Keratinocyte (primary cell): ENCODE measurements around the gene GRAMD1A. TPM values are rescaled to one million over a fixed set of nuclear protein-coding genes. Genes with fewer than 3 reads are reported as not detected.
A peak's percentile ranks its signal among the peaks of the same experiment; 100 is the strongest.

ENCODE experiments used
- DNase-seq: peaks from one replicate; pipeline ENCODE4 v3.0.0-alpha.2; 2011; ENCODE audit warnings: low read depth, missing footprints, low spot score
- FAIRE-seq: peaks from 2 replicates; lab custom pipeline; 2011; peaks lifted over from hg19 to GRCh38; lab: Jason Lieb, UNC
- H2AFZ ChIP-seq: 2 replicates; pipeline ENCODE4 v1.6.0; 2012; ENCODE audit warnings: low read length, control low read depth, inconsistent platforms; ENCODE audit not compliant: control insufficient read depth
- H3K27ac ChIP-seq: 2 replicates; pipeline ENCODE4 v1.5.1; 2011; ENCODE audit warnings: low read length; ENCODE audit not compliant: control insufficient read depth, insufficient read depth
- H3K27me3 ChIP-seq: 3 replicates; pipeline ENCODE4 v1.6.0; 2011; ENCODE audit warnings: low read length; ENCODE audit not compliant: control insufficient read depth, insufficient read depth; ENCODE audit errors: extremely low read depth
- H3K36me3 ChIP-seq, 2 experiments: 2 replicates in 1 of 2; 3 replicates in 1 of 2; pipeline ENCODE4 v1.5.1; 2011; ENCODE audit warnings: low read length in 2 of 2, mild to moderate bottlenecking in 1 of 2; ENCODE audit not compliant: control insufficient read depth in 2 of 2, insufficient read depth in 2 of 2; ENCODE audit errors: extremely low read depth in 1 of 2
- H3K4me1 ChIP-seq: 3 replicates; pipeline ENCODE4 v1.5.1; 2011; ENCODE audit warnings: low read length; ENCODE audit not compliant: control insufficient read depth, insufficient read depth; ENCODE audit errors: extremely low read depth
- H3K4me2 ChIP-seq: 3 replicates; pipeline ENCODE4 v1.6.0; 2011; ENCODE audit warnings: low read depth, low read length; ENCODE audit not compliant: control insufficient read depth, insufficient read depth; ENCODE audit errors: extremely low read depth
- H3K4me3 ChIP-seq, 3 experiments: fragments of 200-600 bp in 1 of 3; sonication (generic) in 1 of 3; 2 replicates in 2 of 3; 3 replicates in 1 of 3; pipeline ENCODE4 v1.5.1; 2011 to 2016; ENCODE audit warnings: low read length in 3 of 3, mild to moderate bottlenecking in 3 of 3, control low read depth in 2 of 3, inconsistent platforms in 1 of 3, low read depth in 1 of 3, mixed read lengths in 1 of 3, mixed run types in 1 of 3, moderate library complexity in 1 of 3; ENCODE audit not compliant: control insufficient read depth in 2 of 3, insufficient read depth in 2 of 3; ENCODE audit errors: extremely low read depth in 1 of 3
- H3K79me2 ChIP-seq: 2 replicates; pipeline ENCODE4 v1.6.0; 2012; ENCODE audit warnings: low read length; ENCODE audit not compliant: control insufficient read depth, insufficient read depth
- H3K9ac ChIP-seq: 3 replicates; pipeline ENCODE4 v1.6.0; 2011; ENCODE audit warnings: low read length; ENCODE audit not compliant: control insufficient read depth, insufficient read depth; ENCODE audit errors: extremely low read depth
- H3K9me1 ChIP-seq: 3 replicates; pipeline ENCODE4 v1.6.0; 2011; ENCODE audit warnings: low read length; ENCODE audit not compliant: control insufficient read depth, insufficient read depth; ENCODE audit errors: extremely low read depth
- H3K9me3 ChIP-seq: 2 replicates; pipeline ENCODE4 v1.5.1; 2012; ENCODE audit warnings: low read depth, low read length; ENCODE audit not compliant: control insufficient read depth
- H4K20me1 ChIP-seq: 3 replicates; pipeline ENCODE4 v1.6.0; 2011; ENCODE audit warnings: low read length; ENCODE audit not compliant: control insufficient read depth, insufficient read depth; ENCODE audit errors: extremely low read depth
- EZH2 ChIP-seq: IDR thresholded peaks from one replicate; pipeline ENCODE4 v1.6.1; 2012; ENCODE audit warnings: inconsistent platforms, mild to moderate bottlenecking, low read length, moderate library complexity
- dilution Hi-C: fragments of 300-500 bp; cut with MboI; formaldehyde crosslinking; loops from one replicate; pipeline ENCODE4 v1.7.0; 2020; ENCODE audit warnings: low sequenced_read_pairs; ENCODE audit not compliant: extremely low pct_ligation_motif_present
- polyA plus RNA-seq, 5 experiments: library from polyadenylated mRNA; depleted of rRNA in 3 of 5; stranded (reverse) in 3 of 5; stranded (forward) in 1 of 5; unstranded in 1 of 5; fragments of >200 nt; gene quantifications; 1 replicate in 1 of 5; 2 replicates in 3 of 5; 3 replicates in 1 of 5; pipeline versions ENCODE4 v1.2.1 to v1.2.3, GENCODE V29; 2011 to 2012; ENCODE audit warnings: missing spikeins in 2 of 5, low read depth in 1 of 5, low replicate concordance in 1 of 5
- TF ChIP-seq, protein P1 (sequence below), 3 experiments: IDR thresholded peaks in 1 of 3; conservative IDR thresholded peaks in 1 of 3; optimal IDR thresholded peaks in 1 of 3; 2 replicates in 2 of 3; 3 replicates in 1 of 3; pipeline versions ENCODE3 to v1.5.1; 2011; ENCODE audit warnings: low read length in 3 of 3, mild to moderate bottlenecking in 3 of 3, moderate library complexity in 2 of 3, control low read depth in 1 of 3, inconsistent platforms in 1 of 3; ENCODE audit not compliant: insufficient read depth in 2 of 3; ENCODE audit errors: extremely low read depth in 1 of 3

Gene GRAMD1A
- polyA plus RNA-seq, 1 donor (not counting 4 experiments of a cell fraction or from before 2014, with no cell fraction given), result 24.6 TPM

DNA sequence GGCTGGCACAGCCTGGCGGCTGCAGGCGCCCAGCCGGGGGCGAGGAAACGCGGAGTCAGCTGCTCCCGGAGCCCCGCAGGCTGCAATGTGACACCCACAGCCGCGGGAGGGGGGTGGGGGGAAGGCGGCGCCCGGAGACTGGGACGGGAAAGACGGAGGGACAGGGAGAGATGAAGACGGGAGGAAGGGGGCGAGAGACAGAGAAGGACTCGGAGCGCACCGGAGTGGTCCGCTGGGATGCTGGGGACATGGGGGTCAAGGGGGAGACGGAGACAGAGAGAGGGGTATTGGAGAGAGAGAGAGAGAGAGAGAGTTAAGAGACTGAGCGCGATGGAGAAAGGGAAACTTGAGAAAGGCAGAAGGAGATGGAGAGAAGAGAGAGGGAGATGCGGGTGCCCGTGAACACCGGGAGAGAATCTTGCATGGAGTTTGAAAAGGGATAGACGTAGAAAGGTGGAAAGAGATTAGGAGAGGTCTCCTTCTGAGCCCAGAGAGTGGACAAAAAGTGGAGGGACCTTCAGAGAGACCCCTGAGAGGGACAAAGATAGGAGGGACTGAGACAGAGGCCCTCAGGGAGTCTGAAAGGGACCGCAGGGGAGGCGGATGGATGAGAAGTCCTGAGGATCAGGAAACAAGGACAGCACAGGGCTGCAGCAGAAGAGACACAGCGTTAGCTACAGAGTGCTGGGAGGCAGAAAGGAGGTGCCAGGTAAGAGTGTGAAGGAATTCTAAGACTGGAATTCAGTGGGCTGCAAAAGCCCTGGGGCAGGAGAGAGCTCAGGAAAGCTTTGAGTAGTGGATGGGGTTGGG, 31.2 kb downstream of the GRAMD1A start:
- FAIRE-seq, result peak; percentile 29
- H3K9ac ChIP-seq, result no peak overlapping the region
- no peak overlapping the region for H3K27ac ChIP-seq

DNA sequence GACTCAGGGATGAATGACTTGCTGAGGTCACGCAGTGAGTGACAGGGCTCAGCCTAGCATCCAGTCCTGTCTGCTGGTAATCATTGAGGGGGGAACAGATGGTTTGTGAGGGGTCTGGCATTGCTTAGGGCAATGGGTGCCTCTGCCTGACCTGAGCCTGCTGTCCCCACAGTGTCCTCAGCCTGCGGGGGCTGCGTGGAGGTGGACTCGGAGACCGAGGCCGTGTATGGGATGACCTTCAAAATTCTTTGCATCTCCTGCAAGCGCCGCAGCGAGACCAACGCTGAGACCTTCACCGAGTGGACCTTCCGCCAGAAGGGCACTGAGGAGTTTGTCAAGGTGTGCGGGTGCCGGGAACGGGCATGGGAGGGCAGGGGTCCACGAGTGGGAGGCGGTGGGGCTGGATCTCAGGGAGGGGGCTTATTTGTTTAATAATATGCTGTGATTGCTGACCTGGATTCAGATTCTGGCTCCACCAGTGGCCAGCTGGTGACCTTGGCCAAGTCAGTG, 32.3 kb downstream of the GRAMD1A start:
- DNase-seq (no peak), FAIRE-seq (no peak)
- no peak overlapping the region for H3K9ac ChIP-seq
- no peak overlapping the region for H3K4me2 ChIP-seq
- peaks cover 0 to 1% of the 10 kb centered on the region in 2 experiments for H3K36me3 ChIP-seq
- H3K4me1 ChIP-seq, result peaks cover 3% of the 10 kb centered on the region
- no peak overlapping the region for H2AFZ ChIP-seq
- H3K9me1 ChIP-seq, result no peaks in the 10 kb centered on the region
- H3K27me3 ChIP-seq, result peaks cover 38% of the 10 kb centered on the region
- TF ChIP-seq EZH2, result no peak
- TF ChIP-seq, protein P1, sequence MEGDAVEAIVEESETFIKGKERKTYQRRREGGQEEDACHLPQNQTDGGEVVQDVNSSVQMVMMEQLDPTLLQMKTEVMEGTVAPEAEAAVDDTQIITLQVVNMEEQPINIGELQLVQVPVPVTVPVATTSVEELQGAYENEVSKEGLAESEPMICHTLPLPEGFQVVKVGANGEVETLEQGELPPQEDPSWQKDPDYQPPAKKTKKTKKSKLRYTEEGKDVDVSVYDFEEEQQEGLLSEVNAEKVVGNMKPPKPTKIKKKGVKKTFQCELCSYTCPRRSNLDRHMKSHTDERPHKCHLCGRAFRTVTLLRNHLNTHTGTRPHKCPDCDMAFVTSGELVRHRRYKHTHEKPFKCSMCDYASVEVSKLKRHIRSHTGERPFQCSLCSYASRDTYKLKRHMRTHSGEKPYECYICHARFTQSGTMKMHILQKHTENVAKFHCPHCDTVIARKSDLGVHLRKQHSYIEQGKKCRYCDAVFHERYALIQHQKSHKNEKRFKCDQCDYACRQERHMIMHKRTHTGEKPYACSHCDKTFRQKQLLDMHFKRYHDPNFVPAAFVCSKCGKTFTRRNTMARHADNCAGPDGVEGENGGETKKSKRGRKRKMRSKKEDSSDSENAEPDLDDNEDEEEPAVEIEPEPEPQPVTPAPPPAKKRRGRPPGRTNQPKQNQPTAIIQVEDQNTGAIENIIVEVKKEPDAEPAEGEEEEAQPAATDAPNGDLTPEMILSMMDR (optimal IDR thresholded peaks at IDR 0.05 in 1 of 3, IDR thresholded peaks at IDR 0.05 in 1 of 3, conservative IDR thresholded peaks at IDR 0.05 in 1 of 3; ENCODE audit: extremely low read depth in 1 of 3, insufficient read depth in 2 of 3, low read length in 3 of 3), result no peak
- no peaks in the 10 kb centered on the region for H3K9me3 ChIP-seq
- H4K20me1 ChIP-seq, result no peaks in the 10 kb centered on the region
- H3K27ac ChIP-seq, result no peak overlapping the region
- dilution Hi-C loops, result no loop called here
- no peaks in the 10 kb centered on the region for H3K79me2 ChIP-seq
- no peak overlapping the region for H3K4me3 ChIP-seq

More for the DNA sequence above, 31.2 kb downstream of the GRAMD1A start:
- no peaks in the 10 kb centered on the region for H3K9me1 ChIP-seq
- H4K20me1 ChIP-seq, result no peaks in the 10 kb centered on the region
- no peak for DNase-seq
- H3K4me1 ChIP-seq, result peaks cover 3% of the 10 kb centered on the region
- no peaks in the 10 kb centered on the region for H3K79me2 ChIP-seq
- H3K27me3 ChIP-seq, result peaks cover 38% of the 10 kb centered on the region
- H3K4me2 ChIP-seq, result peak overlapping the region; percentile 46
- H3K9me3 ChIP-seq, result no peaks in the 10 kb centered on the region
- peaks cover 0 to 5% of the 10 kb centered on the region in 2 experiments for H3K36me3 ChIP-seq
- TF ChIP-seq, protein P1 (optimal IDR thresholded peaks at IDR 0.05 in 1 of 3, IDR thresholded peaks at IDR 0.05 in 1 of 3, conservative IDR thresholded peaks at IDR 0.05 in 1 of 3; ENCODE audit: extremely low read depth in 1 of 3, insufficient read depth in 2 of 3, low read length in 3 of 3), result no peak
- peak; percentile 88 for TF ChIP-seq EZH2
- dilution Hi-C loops, result no loop called here
- peak overlapping the region in 2 of 3 experiments; percentile 23 to 27 for H3K4me3 ChIP-seq
- H2AFZ ChIP-seq, result no peak overlapping the region
